HS-5 (cell line): ENCODE data around the gene MBD5.
"Not testable (repeated sequence)": the region's sequence is repeated elsewhere in the genome, so short reads cannot be mapped to it uniquely, and the experiment has no call there.

ENCODE experiments used
- DNase-seq: peaks from one replicate; pipeline ENCODE4 v3.0.0-alpha.2; 2012; ENCODE audit warnings: low read depth

The MBD5 gene

DNA sequence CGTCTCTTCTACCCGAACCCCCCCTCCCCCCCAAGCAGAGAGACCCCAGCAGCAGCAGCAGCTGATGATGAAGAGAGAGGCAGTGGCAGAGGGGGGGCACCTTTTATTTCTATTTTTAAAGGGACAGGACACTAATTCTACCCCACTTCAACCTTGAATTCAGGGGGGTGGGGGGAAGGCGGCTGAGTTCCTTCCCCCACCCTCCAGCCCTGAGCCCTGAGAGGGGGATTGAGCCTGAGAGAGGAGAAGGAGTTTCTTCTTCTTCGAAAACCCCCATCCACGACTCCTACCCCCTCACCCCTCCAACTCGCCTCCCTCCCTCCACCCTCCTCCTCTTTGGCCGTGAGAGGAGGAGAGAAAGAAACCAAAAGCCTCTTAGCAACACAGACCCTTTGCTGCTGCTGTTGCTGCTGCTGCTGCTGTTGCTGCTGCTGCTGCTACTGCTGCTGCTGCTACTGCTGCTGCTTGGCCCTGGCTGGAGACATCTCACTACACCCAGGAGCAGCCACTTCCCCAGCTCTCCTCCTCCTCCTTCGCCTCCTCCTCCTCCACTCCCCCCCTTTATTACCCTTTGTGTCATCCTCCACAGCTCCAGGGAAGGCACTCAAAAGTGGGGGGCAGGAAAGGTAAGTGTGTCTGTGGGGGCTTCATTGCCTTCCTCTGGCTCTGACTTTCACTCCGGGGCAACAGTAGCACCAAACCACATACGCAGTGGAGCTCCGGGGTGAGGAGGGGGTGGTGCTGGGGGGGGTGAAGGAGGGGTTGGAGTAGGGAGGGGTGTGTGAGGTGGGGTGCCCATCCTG lies at the start of gene MBD5:
TSS of gene MBD5 (plus strand) at position 33 of the 803 bp plus-strand sequence.
- peak; percentile 15 for DNase-seq

GRCh38 chr2:147976102-147976501 lies 44.8 kb upstream of the MBD5 start:
- no peak for DNase-seq

DNA sequence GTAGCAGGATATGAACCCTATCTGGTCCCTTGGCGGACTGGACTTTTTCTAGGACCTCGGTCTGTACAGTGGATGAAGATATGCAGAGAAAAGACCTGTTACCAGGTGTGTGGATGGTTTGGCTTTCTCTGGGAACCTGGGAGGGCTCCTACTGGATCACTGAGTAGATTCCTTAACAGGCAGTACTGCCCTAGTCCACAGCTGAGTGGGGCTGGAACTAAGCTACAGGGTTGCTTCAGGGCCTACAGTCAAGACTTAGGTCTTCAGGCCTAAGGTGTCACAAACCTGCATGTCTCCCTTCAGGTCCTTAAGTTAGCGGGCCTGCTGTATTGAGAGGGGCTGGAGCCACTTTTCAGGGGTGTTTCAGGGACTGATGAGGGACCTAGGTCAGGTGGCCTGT lies 43.2 kb upstream of the MBD5 start:
- no peak for DNase-seq

DNA sequence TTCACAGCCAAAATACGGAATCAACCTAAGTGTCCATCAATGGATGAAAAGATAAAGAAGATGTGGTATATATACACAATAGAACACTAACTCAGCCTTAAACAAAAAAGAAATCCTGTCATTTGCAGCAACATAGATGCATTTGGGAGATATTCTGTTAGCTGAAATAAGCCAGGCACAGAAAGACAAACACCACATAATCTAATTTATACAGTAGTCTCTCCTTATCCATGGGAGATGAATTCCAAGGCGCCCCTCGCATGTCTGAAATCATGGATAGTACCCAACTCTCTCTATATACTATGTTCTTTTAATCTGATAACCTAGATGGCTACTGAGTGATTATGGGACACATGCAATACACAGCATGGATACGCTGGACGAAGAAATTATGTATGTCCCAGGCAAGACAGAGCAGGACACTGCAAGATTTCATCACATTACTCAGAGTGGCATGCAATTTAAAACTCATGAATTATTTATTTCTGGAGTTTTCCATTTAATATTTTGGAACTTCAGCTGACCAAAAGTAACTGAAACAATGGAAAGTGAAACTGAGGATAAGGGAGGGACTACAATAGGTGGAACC lies 39.9 kb upstream of the MBD5 start:
- DNase-seq: no peak

GRCh38 chr2:147989102-147989501 lies 31.8 kb upstream of the MBD5 start:
- no peak for DNase-seq

DNA sequence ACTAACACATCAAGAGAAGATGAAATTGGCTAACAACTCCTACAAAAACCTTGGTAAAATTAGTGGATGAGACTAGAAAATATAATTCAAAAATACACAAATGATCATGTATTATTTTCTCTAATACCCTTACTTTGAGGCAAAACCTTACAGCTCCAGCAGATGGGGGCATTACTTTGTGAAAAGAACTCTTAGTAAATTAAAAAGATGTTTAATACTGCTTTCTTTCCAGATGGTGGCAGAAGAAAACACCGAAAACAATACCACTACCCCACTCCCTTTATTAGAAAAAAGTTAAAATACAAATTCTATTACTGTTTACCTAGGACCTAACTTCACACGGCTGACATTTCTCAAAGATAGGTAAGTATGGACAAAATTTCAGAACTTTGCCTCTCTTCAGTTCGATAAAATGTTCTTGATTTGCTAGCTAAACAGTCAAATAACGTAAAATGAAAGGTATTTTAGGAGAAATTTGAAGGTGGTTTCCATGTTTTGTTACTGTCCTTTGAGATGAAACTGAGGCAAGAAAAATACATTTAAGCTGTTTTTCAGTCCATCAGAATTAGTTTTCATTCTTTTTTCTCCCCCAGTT lies 31.0 kb upstream of the MBD5 start:
- DNase-seq: peak; percentile 28

DNA sequence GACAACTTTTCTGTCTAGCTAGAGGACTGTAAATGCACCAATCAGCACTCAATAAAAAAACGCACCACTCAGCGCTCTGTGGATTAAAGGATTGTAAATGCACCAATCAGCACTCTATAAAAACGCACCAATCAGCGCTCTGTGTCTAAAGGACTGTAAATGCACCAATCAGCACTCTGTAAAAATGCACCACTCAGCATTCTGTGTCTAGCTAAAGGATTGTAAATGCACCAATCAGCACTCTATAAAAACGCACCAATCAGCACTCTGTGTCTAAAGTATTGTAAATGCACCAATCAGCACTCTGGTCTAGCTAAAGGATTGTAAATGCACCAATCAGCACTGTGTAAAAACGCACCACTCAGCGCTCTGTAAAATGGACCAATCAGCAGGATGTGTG lies 25.9 kb upstream of the MBD5 start:
- DNase-seq: not testable (repeated sequence)

GRCh38 chr2:147996828-147997227 lies 24.1 kb upstream of the MBD5 start:
- no peak for DNase-seq

DNA sequence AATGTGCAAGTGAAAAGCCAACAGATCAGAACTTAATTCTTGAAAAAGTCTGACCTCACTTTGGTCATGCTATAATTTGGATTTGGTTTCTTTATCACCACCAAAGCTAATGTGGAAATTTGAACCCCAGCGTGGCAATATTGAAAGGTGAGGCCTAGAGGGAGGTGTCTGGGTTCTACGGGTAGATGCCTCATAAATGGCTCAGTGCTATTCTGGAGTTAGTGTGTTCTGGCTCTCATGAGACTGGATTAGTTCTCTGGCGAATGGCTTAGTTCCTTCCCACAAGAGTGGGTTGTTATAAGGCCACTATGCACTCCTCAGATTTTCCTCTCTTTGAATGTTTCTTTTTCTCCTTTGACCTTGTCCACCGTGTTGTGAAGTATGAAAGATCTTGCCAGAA lies 22.7 kb upstream of the MBD5 start:
- no peak for DNase-seq

GRCh38 chr2:147999126-147999525 lies 21.8 kb upstream of the MBD5 start:
- DNase-seq: no peak

- DNase-seq: no peak
Observed at GRCh38 chr2:148000095-148000494, 20.8 kb upstream of the MBD5 start.

- not testable (repeated sequence) for DNase-seq
Observed at GRCh38 chr2:148002420-148002819, 18.5 kb upstream of the MBD5 start.

- DNase-seq: no peak
Observed at GRCh38 chr2:148006249-148007007, 14.5 kb upstream of the MBD5 start.

DNA sequence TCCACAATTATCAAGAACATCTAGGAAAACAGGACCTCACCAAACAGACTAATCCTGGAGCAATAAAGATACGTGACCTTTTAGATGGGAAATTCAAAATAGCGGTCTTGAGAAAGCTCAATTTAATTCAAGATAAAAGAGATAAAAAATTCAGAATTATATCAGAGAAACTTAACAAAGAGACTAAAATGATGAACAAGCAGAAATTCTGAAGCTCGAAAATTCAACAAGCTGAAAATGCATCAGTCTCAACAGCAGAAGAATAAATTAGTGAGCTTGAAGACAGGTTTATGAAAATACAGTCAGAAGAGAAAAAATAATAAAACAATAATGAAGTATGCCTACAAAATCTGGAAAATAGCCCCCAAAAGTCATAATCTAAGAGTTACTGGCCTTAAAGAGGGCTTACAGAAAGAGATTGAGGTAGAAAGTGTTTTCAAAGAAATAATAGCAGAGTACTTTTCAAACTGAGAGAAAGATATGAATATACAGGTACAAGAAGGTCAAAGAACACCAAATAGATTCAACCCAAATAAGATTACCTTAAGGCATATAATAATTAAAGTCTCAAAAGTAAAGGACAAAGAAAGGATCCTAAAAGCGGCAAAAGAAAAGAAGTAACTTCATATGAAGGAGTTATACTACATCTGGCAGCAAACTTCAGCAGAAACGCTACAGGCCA lies 13.5 kb upstream of the MBD5 start:
- DNase-seq: no peak

DNA sequence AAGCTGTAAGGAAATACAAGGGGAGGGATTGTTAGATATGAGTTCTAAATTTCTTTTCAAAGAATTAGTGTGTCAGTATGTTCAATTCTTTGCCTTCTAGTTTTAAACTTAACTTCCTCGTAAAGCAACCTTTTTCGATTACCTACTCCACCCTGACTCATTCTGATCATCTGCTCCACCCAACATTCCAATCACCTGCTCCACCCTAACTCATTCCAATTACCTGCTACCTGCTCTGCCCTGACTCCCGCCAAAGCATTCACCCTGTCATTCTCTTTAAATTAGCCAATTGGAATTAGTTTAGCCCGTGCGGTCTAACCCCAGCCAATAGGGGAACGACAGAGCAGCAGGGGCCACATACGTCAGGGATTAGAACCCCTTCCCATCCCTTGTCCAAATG lies 12.5 kb upstream of the MBD5 start:
- DNase-seq: not testable (repeated sequence)

DNA sequence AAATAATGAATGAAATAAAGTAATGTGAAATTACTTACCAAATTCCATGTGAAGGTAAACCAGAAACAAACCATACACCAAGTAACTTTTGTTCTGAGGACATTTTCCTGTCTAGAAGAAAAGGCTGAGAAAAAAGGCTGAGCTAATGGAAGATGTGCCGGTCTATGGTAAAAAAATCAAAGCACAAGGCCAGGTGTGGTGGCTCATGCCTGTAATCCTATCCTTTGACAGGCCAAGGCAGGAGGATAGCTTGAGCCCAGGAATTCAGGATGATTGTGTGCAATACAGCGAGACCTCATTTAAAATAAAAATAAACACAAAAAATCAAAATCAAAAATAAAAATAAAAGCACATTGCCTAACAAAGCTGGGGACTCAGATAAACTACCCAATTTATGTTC lies 7.0 kb upstream of the MBD5 start:
- DNase-seq: no peak

- no peak for DNase-seq
Observed at GRCh38 chr2:148014616-148015015, 6.3 kb upstream of the MBD5 start.

- peak; percentile 97 for DNase-seq
Observed at GRCh38 chr2:148020111-148021058, 506 bp upstream of the MBD5 start, which contains the start of gene ORC4. ORC4 (minus strand) TSS chr2:148020737; CDS start chr2:147975958, 44,779 bp downstream.

- no peak for DNase-seq
Observed at GRCh38 chr2:148021886-148022285, 995 bp downstream of the MBD5 start.

DNA sequence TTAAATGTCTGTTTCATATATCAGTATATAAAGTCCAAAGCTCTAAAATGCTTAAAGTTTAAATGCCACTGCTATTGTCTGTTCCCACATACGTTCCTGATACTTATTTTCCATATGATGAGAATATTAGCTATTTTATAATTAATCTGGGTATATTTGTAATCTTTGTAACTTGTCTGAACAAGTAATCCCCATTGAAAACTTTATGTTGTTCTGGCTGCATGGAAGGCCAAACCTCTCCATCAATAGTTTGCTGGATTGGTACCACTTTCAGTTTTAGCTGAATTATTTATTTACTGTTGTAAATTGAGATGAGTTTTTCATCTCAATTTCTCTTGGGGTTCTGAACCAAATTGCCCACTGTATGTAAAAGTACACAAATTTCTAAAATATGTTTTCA lies 1.5 kb downstream of the MBD5 start:
- DNase-seq: no peak

DNA sequence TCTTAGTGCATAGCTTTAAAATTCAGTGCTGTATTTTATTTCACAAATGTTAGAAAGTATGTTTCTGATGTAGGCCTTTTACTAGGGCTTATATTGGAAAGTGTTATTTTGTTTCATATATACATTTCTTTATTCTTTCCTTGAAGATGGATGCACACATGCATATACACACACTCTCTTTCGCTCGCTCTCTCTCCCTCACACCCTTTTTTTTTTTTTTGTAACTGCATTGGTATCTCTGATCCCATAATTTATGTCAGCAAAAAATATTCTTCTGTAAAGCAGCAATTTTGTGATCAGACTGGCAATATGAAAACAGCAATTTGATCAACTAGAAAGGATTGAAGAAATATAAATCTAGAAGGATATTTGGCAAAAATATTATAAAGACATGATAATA lies 2.0 kb downstream of the MBD5 start:
- DNase-seq: no peak
